ENCODE data around the gene TADA2B. TPM values are rescaled to one million over a fixed set of nuclear protein-coding genes. Genes with fewer than 3 reads are reported as not detected.

Gene TADA2B
- total and polyA plus RNA-seq, 2 experiments from 2014 or later: 3.6 to 11.4 TPM

GRCh38 chr4:7027284-7027683, 15.9 kb upstream of the TADA2B start:
- ATAC-seq: no peak
- Histone ChIP-seq H3K4me1 (ENCODE audit: insufficient read depth) (no peaks in the 10 kb centered on the region; the same call in 1 of the 2 replicates), H3K9me2 (ENCODE audit: insufficient read depth) (no peaks in the 10 kb centered on the region), H3K4me3 (no peak overlapping the region), H3K79me2 (replicated peaks; ENCODE audit: insufficient read depth) (no peaks in the 10 kb centered on the region), H3K36me3 (ENCODE audit: insufficient read depth) (peaks cover 6% of the 10 kb centered on the region), H3K27me3 (ENCODE audit: insufficient read depth) (no peaks in the 10 kb centered on the region), H3K27ac (ENCODE audit: low read depth) (no peak overlapping the region), H4K20me1 (replicated peaks; ENCODE audit: insufficient read depth) (peaks cover 7% of the 10 kb centered on the region), H2AFZ (no peak overlapping the region), H3K4me2 (no peak overlapping the region), H3F3A (replicated peaks; ENCODE audit: low read depth) (no peaks in the 10 kb centered on the region)
- H3K4me3 Mint-ChIP-seq: no peak overlapping the region
- peaks cover 64% of the 10 kb centered on the region for H3K36me3 Mint-ChIP-seq (ENCODE audit: low read depth)
- TF ChIP-seq REST (IDR thresholded peaks at IDR 0.05; ENCODE audit: unreplicated experiment): no peak
- no peak for TF ChIP-seq CREB1 (CRISPR knock-in tag; IDR thresholded peaks at IDR 0.05; ENCODE audit: low read depth)
- TF ChIP-seq STAT1 (IDR thresholded peaks at IDR 0.05; ENCODE audit: unreplicated experiment): no peak
- no peak for TF ChIP-seq NANOG (IDR thresholded peaks at IDR 0.05; ENCODE audit: borderline replicate concordance)
- TF ChIP-seq, protein P1, sequence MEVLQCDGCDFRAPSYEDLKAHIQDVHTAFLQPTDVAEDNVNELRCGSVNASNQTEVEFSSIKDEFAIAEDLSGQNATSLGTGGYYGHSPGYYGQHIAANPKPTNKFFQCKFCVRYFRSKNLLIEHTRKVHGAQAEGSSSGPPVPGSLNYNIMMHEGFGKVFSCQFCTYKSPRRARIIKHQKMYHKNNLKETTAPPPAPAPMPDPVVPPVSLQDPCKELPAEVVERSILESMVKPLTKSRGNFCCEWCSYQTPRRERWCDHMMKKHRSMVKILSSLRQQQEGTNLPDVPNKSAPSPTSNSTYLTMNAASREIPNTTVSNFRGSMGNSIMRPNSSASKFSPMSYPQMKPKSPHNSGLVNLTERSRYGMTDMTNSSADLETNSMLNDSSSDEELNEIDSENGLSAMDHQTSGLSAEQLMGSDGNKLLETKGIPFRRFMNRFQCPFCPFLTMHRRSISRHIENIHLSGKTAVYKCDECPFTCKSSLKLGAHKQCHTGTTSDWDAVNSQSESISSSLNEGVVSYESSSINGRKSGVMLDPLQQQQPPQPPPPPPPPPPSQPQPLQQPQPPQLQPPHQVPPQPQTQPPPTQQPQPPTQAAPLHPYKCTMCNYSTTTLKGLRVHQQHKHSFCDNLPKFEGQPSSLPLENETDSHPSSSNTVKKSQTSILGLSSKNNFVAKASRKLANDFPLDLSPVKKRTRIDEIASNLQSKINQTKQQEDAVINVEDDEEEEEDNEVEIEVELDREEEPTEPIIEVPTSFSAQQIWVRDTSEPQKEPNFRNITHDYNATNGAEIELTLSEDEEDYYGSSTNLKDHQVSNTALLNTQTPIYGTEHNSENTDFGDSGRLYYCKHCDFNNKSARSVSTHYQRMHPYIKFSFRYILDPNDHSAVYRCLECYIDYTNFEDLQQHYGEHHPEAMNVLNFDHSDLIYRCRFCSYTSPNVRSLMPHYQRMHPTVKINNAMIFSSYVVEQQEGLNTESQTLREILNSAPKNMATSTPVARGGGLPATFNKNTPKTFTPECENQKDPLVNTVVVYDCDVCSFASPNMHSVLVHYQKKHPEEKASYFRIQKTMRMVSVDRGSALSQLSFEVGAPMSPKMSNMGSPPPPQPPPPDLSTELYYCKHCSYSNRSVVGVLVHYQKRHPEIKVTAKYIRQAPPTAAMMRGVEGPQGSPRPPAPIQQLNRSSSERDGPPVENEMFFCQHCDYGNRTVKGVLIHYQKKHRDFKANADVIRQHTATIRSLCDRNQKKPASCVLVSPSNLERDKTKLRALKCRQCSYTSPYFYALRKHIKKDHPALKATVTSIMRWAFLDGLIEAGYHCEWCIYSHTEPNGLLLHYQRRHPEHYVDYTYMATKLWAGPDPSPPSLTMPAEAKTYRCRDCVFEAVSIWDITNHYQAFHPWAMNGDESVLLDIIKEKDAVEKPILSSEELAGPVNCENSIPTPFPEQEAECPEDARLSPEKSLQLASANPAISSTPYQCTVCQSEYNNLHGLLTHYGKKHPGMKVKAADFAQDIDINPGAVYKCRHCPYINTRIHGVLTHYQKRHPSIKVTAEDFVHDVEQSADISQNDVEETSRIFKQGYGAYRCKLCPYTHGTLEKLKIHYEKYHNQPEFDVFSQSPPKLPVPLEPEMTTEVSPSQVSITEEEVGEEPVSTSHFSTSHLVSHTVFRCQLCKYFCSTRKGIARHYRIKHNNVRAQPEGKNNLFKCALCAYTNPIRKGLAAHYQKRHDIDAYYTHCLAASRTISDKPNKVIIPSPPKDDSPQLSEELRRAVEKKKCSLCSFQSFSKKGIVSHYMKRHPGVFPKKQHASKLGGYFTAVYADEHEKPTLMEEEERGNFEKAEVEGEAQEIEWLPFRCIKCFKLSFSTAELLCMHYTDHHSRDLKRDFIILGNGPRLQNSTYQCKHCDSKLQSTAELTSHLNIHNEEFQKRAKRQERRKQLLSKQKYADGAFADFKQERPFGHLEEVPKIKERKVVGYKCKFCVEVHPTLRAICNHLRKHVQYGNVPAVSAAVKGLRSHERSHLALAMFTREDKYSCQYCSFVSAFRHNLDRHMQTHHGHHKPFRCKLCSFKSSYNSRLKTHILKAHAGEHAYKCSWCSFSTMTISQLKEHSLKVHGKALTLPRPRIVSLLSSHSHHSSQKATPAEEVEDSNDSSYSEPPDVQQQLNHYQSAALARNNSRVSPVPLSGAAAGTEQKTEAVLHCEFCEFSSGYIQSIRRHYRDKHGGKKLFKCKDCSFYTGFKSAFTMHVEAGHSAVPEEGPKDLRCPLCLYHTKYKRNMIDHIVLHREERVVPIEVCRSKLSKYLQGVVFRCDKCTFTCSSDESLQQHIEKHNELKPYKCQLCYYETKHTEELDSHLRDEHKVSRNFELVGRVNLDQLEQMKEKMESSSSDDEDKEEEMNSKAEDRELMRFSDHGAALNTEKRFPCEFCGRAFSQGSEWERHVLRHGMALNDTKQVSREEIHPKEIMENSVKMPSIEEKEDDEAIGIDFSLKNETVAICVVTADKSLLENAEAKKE (CRISPR knock-in tag; IDR thresholded peaks at IDR 0.05): no peak
- TF ChIP-seq, protein P2, sequence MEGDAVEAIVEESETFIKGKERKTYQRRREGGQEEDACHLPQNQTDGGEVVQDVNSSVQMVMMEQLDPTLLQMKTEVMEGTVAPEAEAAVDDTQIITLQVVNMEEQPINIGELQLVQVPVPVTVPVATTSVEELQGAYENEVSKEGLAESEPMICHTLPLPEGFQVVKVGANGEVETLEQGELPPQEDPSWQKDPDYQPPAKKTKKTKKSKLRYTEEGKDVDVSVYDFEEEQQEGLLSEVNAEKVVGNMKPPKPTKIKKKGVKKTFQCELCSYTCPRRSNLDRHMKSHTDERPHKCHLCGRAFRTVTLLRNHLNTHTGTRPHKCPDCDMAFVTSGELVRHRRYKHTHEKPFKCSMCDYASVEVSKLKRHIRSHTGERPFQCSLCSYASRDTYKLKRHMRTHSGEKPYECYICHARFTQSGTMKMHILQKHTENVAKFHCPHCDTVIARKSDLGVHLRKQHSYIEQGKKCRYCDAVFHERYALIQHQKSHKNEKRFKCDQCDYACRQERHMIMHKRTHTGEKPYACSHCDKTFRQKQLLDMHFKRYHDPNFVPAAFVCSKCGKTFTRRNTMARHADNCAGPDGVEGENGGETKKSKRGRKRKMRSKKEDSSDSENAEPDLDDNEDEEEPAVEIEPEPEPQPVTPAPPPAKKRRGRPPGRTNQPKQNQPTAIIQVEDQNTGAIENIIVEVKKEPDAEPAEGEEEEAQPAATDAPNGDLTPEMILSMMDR (conservative IDR thresholded peaks at IDR 0.05; ENCODE audit: low read depth in 2 of 2): no peak
- no peak for TF ChIP-seq EZH2 (IDR thresholded peaks at IDR 0.05; ENCODE audit: low read depth, unreplicated experiment)
- TF ChIP-seq ZNF331 (CRISPR knock-in tag; IDR thresholded peaks at IDR 0.05; ENCODE audit: low read depth): no peak
- TF ChIP-seq JUNB (IDR thresholded peaks at IDR 0.05; ENCODE audit: unreplicated experiment): no peak
- TF ChIP-seq ZNF114 (CRISPR knock-in tag; IDR thresholded peaks at IDR 0.05): no peak
- no peak for TF ChIP-seq EZH2phosphoT487 (IDR thresholded peaks at IDR 0.05; ENCODE audit: unreplicated experiment)
- TF ChIP-seq POLR2AphosphoS5 (IDR thresholded peaks at IDR 0.05; ENCODE audit: low read depth): no peak
- H3K9me3 Mint-ChIP-seq: no peaks in the 10 kb centered on the region
- H3K4me1 Mint-ChIP-seq: peaks cover 17% of the 10 kb centered on the region
- peaks cover 9% of the 10 kb centered on the region for H3K27me3 Mint-ChIP-seq (ENCODE audit: insufficient read depth, low read depth, poor library complexity)
- no peak for DNase-seq (ENCODE audit: low spot score)
- no peak overlapping the region for H3K27ac Mint-ChIP-seq

Data from GM23338 (cell line).